DND-41 (cell line): ENCODE measurements around the gene TSPAN3.

ENCODE experiments used
- ATAC-seq: fragments of 200-7000 bp; cut with Tn5 transposase; 3 replicates; pipeline ENCODE4 v1.9.1; 2021; ENCODE audit warnings: low read depth; ENCODE audit not compliant: insufficient read depth
- DNase-seq: peaks from one replicate; pipeline ENCODE4 v3.0.0-alpha.2; 2020
- H2AFZ ChIP-seq: 2 replicates; pipeline ENCODE4 v1.6.0; 2012; ENCODE audit warnings: low read depth, low read length
- H3K27ac ChIP-seq: 2 replicates; pipeline ENCODE4 v1.5.1; 2012; ENCODE audit warnings: low read length, inconsistent platforms
- H3K27me3 ChIP-seq: fragments of 200-600 bp; sonication (generic); 2 replicates; pipeline ENCODE4 v1.6.0; 2012; ENCODE audit warnings: low read length, mild to moderate bottlenecking, inconsistent platforms; ENCODE audit not compliant: insufficient read depth, poor library complexity
- H3K36me3 ChIP-seq: 2 replicates; pipeline ENCODE4 v1.5.1; 2012; ENCODE audit warnings: low read length, inconsistent platforms; ENCODE audit not compliant: insufficient read depth
- H3K4me1 ChIP-seq: 2 replicates; pipeline ENCODE4 v1.5.1; 2012; ENCODE audit warnings: mild to moderate bottlenecking, low read length; ENCODE audit not compliant: insufficient read depth
- H3K4me2 ChIP-seq: 2 replicates; pipeline ENCODE4 v1.6.0; 2012; ENCODE audit warnings: mild to moderate bottlenecking, moderate library complexity, low read length, inconsistent platforms; ENCODE audit not compliant: insufficient read depth
- H3K4me3 ChIP-seq, 2 experiments: fragments of 200-600 bp in 1 of 2; shearing (Covaris generic) in 1 of 2; 2 replicates each; pipeline ENCODE4 v1.5.1; 2012 to 2016; ENCODE audit warnings: inconsistent platforms in 2 of 2, low read length in 2 of 2, mild to moderate bottlenecking in 2 of 2, low read depth in 1 of 2, moderate library complexity in 1 of 2
- H3K79me2 ChIP-seq: 2 replicates; pipeline ENCODE4 v1.6.0; 2012; ENCODE audit warnings: low read length, inconsistent platforms; ENCODE audit not compliant: insufficient read depth
- H3K9ac ChIP-seq: 2 replicates; pipeline ENCODE4 v1.6.0; 2012; ENCODE audit warnings: low read depth, mild to moderate bottlenecking, inconsistent platforms, low read length, moderate library complexity
- H3K9me3 ChIP-seq: 2 replicates; pipeline ENCODE4 v1.5.1; 2012; ENCODE audit warnings: low read length, moderate library complexity, mild to moderate bottlenecking, inconsistent platforms; ENCODE audit not compliant: insufficient read depth, severe bottlenecking
- H4K20me1 ChIP-seq: 2 replicates; pipeline ENCODE4 v1.6.0; 2012; ENCODE audit warnings: low read length; ENCODE audit not compliant: insufficient read depth
- CTCF ChIP-seq: IDR thresholded peaks from 2 replicates; pipeline ENCODE4 v1.5.1; 2012; ENCODE audit warnings: borderline replicate concordance, low read length, moderate library complexity, mild to moderate bottlenecking; ENCODE audit not compliant: poor library complexity, severe bottlenecking; ENCODE audit errors: extremely low read depth
- EZH2 ChIP-seq: IDR thresholded peaks from 3 replicates; pipeline ENCODE4 v1.6.1; 2012; ENCODE audit warnings: borderline replicate concordance, low read depth, mild to moderate bottlenecking, moderate library complexity, low read length, inconsistent platforms; ENCODE audit not compliant: severe bottlenecking

Gene TSPAN3

GRCh38 chr15:77021088-77021481 is 49.8 kb downstream of the TSPAN3 start:
- Histone ChIP-seq H3K9ac (no peak overlapping the region), H4K20me1 (no peaks in the 10 kb centered on the region; the same call in 1 of the 2 replicates), H3K9me3 (no peaks in the 10 kb centered on the region), H3K36me3 (no peaks in the 10 kb centered on the region), H3K79me2 (no peaks in the 10 kb centered on the region), H3K27me3 (no peaks in the 10 kb centered on the region), H3K4me2 (no peak overlapping the region), H3K4me3 (no peak overlapping the region), H3K4me1 (peaks cover 21% of the 10 kb centered on the region), H3K27ac (no peak overlapping the region), H2AFZ (no peak overlapping the region)
- no peak for DNase-seq
- no peak for TF ChIP-seq CTCF
- TF ChIP-seq EZH2 = no peak
- no peak for ATAC-seq

- no peaks in the 10 kb centered on the region for H3K9me3 ChIP-seq
- H3K27me3 ChIP-seq = no peaks in the 10 kb centered on the region
- no peaks in the 10 kb centered on the region for H3K79me2 ChIP-seq
- no peak overlapping the region for H3K4me2 ChIP-seq
- no peak overlapping the region for H3K4me3 ChIP-seq
- ATAC-seq = no peak
- H2AFZ ChIP-seq = no peak overlapping the region
- no peaks in the 10 kb centered on the region for H3K36me3 ChIP-seq
- TF ChIP-seq CTCF (no peak), EZH2 (no peak)
- no peak overlapping the region for H3K27ac ChIP-seq
- H3K4me1 ChIP-seq = peaks cover 21% of the 10 kb centered on the region
- H3K9ac ChIP-seq = no peak overlapping the region
- no peak for DNase-seq
- no peaks in the 10 kb centered on the region; the same call in 1 of the 2 replicates for H4K20me1 ChIP-seq
Observed at GRCh38 chr15:77020348-77021087, 50.4 kb downstream of the TSPAN3 start.

DNA sequence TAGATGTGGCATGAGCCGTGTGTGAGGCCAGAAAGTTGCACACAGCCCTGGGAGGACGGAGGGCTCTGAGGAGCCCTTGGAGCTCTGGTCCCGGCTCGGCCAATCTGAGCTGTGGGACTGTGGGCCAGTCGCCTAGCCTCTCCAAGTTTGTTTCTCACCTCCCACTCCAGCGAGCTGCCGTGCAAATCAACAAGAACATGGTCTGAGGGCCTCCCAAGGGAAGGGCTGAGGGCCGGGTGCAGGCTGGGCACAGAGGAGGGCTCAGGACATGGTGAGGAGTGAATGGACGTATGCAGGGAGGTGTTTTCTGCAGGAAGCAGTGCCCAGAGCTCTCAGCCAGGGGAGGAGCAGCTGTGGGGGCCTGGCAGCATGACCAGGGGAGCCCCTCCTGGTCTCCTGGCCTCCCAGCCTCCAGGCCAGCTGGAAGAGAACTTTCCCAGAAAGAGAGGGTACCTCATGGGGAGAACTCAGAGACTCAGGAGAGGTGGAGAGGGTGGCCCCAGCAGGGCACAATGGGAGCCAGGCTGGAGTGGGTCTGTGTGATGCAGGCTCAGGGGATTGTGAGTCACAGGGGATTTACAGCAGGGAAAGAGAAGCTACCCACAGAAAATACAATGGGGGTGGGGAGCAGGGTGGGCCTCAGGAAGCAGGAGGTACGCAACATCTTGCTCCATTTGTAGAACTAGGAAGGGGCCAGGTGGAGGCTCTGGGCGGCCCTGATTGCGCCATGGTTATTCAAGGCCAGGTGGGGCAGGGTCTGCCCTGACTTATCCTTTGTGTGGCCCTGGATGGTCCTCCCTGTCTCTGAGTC is 51.2 kb downstream of the TSPAN3 start:
- DNase-seq (no peak), ATAC-seq (no peak)
- H3K4me2 ChIP-seq = no peak overlapping the region
- TF ChIP-seq CTCF (no peak), EZH2 (no peak)
- H3K4me1 ChIP-seq = peaks cover 21% of the 10 kb centered on the region
- H3K27me3 ChIP-seq = no peaks in the 10 kb centered on the region
- H3K27ac ChIP-seq = no peak overlapping the region
- H3K79me2 ChIP-seq = no peaks in the 10 kb centered on the region
- H2AFZ ChIP-seq = no peak overlapping the region
- H3K9ac ChIP-seq = no peak overlapping the region
- H3K9me3 ChIP-seq = no peaks in the 10 kb centered on the region
- H3K36me3 ChIP-seq = no peaks in the 10 kb centered on the region
- no peaks in the 10 kb centered on the region; the same call in 1 of the 2 replicates for H4K20me1 ChIP-seq
- H3K4me3 ChIP-seq = no peak overlapping the region
